ENCODE measurements around the gene TSPO.
A peak's percentile ranks its signal among the peaks of the same experiment; 100 is the strongest.

Gene TSPO

DNA sequence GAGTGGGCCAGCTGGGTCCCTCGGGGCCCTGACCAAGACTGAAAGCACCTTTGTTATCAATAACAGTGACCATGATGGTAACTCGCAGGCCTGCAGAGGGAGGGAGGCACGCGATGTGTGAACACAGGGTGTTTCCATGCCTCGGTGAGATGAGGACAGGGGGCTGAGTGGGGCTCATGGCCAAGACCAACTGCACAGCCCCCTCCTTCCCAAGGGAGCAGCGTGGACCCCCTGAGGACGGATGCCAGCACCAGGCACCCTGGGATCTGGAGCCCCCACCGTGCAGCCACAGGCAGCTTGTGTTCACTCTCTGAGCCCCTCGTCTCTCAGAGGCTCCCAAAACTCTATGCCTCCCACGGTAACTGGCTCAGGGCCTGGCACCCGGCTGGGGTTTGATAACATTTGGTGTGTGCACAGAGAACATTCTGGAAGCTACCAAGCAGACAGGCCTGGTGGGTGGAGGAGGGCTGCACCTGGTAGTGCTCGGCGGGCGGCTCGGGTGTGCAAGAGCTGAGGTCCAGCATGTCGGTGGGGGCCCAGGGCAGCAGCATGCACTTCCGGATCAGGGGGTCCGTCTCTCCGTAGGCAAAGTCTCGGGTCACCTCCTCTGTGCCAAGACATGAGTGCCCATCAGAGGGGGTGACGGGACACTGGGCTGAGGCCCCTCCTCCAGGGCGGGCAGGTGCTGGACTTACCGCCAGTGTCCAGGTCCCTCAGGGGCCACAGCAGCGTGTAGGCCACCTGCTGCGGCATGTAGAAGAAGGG is 28.0 kb downstream of the TSPO start:
- no peak for DNase-seq (ENCODE audit: low spot score)

DNA sequence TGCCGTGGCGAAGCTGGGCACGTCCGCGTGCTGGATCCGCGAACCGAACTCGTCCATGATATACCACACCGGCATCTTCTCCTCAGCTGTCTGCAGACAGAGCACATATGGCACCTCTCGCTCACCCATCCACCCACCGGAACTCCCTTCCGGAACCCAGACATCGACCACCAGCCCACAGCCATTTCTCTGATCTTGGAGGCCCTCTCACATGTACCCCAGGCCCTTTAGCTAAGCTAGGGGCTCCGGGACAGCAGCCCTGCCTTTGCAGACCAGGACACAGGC is 28.5 kb downstream of the TSPO start:
- no peak for DNase-seq (ENCODE audit: low spot score)

DNA sequence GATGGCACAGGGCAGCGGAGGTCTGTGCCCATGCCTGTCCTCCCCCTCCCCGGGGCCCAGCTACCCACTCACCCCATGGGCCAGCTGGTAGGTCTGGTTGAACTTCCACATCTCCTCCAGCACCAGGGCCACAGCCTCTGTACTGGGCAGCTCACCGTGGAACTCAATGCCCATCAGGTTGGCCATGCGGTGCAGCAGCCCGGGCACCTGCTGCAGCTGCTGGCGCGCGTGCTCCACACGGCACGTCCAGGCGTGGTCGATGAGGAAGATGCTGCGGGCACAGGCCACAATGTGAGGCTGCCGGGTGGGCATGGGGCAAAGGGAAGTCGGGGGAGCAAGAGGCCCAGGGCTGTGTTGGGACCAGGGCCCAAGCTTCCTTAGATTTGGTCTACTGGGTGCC is 29.3 kb downstream of the TSPO start:
- no peak for DNase-seq (ENCODE audit: low spot score)

DNA sequence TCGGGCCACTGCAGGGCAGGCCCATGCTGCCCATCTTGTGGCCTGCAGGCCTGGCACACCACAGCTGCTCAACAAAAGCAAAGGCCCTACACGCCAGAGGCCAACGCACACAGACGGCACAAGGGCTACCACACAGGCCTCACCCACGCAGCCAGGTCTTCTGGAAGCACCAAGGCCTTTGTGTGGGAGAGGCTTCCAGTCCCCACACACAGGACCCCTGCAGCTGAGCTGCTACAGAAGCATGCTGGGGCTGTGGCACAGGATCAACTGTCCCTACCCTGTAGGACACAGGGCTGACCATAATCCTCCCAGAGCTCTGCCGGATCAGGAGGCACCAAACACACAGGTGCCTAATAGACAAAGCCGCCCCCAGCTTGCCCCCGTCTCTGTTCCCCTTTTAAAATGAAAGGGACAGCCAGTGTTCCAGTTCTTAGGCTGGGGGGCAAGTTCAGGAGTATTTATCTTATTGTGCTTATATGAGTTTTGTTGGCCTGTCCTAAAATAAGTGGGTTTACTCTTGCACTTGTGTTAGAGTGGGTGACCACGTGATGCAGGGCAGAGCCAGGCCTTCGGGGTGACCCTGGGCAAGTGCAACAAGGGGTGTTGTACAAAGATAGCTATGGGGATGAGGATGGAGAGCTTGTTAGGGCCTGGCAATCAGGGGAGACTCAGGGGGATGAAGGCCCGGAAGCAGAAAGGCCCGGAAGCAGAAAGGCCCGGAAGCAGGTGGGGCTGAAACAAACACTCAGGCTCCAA is 30.1 kb downstream of the TSPO start:
- no peak for DNase-seq (ENCODE audit: low spot score)

DNA sequence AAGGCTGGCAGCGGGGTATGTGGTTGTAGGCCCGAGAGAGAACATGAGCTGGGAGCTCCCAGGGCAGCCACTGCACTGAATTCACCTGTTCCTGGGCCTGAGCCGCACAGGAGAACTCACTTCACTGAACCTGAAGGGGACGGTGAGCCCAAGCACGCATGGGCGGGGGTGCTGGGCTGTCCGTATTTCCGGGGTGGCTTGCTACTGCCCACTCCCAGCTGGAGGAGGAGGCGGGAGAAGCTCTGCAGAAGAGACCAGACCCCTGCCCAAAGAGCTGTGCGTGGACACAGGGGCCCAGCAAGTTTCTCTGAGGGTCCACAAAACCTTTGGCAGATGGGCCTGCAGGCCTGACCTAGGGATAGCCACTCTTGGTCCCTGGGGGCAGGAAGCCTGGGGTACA is 30.8 kb downstream of the TSPO start:
- DNase-seq (ENCODE audit: low spot score): no peak

GRCh38 chr22:43182726-43183125 is 31.4 kb downstream of the TSPO start:
- no peak for DNase-seq (ENCODE audit: low spot score)

DNA sequence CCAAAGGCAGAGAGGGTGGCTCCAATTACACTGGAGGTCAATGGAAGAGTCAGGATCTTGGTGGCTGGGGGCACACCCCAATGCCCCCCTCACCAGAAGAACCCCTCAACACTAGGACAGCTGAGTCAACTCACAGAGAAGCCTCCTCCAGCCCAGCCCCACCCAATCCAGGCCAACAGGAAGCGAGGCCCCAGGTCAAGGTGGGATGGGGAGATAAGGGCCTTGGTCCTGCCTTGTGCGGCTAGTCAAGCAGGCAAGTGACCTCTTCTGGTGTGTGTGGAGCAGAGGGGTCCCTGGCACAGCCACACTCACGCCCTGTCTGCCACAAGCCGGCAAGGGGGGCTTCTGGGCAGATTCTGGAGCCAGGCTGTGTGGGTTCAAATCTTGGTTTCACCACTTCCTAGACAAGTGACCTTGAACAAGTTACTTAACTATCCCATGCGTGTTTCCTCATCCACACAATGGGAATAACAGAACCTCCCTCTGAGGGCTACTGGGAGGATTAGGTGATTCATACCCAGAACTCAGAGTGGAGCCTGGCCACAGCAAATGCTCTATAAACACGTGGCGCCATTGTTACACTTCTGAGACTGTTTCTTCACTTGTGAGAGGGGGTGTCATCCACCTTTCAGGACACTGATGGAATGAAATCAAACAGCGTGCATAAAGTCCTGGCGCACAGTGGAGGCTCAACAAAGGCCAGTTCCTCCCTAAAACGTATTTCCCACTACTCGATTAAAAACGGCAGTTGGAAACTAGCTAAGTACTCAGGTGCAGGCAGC is 32.3 kb downstream of the TSPO start:
- no peak for DNase-seq (ENCODE audit: low spot score)

- DNase-seq (ENCODE audit: low spot score): no peak
Observed at GRCh38 chr22:43185860-43186261, 34.5 kb downstream of the TSPO start.

GRCh38 chr22:43186272-43187170 is 35.2 kb downstream of the TSPO start, which contains the start of gene TTLL12:
Gene TTLL12, minus strand, starts transcription at chr22:43187134. Its CDS starts 65 bp downstream, at chr22:43187069.
- peak; percentile 82 for DNase-seq (ENCODE audit: low spot score)

DNA sequence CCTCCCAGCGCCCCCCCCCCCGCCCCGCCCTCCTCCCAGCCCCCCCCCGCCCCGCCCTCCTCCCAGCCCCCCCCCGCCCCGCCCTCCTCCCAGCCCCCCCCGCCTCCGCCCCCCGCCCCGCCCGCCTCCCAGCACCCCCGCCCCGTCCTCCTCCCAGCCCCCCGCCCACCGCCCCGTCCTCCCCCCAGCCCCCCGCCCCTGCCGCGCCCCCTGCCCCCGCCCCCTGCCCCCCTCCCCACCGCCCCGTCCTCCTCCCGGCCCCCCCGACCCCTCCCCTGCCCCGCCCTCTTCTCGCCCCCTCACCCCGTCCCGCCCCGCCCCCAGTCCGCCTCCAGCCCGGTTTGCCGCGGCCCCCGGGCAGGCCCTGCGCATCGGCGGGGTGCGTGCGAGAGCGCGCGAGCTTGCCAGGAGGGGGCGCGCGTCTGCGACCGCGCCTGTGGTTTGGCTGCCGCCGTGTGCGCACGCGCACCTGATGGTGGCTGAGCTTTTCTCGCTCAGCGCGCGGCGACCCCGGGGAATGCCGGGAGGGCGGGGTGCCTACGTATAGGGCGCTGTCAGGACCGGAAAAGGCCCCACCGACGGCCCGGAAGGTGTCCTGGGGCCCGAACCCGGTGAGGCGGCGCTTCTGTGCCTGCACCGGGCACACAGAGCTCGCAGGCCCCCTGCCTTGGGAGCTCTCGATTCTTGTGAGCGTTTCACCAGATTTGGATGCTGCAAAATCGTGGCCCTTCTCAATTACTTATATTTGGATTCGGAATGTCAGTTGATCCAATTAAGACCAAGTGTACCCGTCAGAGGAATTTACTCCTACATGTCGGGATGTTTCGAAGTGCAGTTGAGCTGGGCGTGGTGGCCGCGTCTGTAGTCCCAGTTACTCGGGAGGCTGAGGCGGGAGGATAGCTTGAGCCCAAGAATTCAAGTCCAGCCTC is 36.1 kb downstream of the TSPO start:
- DNase-seq (ENCODE audit: low spot score): peak; percentile 98

DNA sequence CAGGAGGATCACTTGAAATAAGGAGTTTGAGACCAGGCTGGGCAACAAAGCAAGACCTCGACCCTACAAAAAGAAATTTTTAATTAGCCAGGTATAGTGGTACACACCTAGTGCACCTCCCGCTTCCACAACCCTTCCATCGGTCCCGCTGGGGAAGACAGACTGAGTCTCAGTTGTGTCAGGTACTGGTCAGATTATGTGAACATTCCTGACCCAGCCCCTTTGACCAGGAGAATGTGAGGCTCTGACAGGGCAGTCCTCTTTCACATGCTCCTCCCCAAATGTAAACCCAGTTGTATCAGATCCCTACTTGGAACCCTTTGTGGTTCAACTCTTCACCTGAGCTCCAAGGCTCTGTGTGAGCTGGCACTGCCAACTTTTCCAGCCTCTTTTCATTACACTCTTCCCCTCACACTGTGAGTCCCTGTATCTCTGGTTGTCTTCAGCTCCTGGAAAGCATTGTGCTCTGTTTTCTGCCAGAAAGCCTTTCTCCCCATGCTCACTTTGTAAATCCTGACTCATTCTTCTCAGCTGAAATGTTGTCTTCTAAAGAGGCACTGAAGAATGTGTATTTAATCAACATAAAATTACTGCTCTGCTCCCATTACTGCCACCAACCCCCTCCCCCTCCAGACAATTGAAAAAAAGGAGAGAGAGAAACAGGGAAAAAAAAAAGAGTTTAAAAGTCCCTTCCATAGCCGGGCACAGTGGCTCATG is 37.6 kb downstream of the TSPO start:
- no peak for DNase-seq (ENCODE audit: low spot score)

DNA sequence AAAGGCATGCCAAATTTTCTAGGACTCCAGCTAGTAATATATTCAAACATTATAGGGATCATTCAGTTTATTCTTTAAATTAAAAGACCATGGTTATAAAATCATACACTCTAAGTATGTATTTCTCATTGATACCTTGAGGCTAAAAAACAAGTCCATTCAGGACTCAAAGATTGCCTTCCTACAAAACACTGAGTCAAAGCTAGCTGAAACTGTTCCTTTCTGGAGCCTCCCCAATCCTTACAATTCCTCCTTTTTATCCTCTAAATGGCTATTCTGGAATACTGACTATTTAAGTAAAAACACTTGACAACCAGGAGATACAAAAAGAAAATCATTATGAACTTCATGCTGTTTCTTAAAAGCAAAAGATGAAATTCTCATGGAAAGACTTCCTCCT is 40.5 kb downstream of the TSPO start:
- DNase-seq (ENCODE audit: low spot score): no peak

DNA sequence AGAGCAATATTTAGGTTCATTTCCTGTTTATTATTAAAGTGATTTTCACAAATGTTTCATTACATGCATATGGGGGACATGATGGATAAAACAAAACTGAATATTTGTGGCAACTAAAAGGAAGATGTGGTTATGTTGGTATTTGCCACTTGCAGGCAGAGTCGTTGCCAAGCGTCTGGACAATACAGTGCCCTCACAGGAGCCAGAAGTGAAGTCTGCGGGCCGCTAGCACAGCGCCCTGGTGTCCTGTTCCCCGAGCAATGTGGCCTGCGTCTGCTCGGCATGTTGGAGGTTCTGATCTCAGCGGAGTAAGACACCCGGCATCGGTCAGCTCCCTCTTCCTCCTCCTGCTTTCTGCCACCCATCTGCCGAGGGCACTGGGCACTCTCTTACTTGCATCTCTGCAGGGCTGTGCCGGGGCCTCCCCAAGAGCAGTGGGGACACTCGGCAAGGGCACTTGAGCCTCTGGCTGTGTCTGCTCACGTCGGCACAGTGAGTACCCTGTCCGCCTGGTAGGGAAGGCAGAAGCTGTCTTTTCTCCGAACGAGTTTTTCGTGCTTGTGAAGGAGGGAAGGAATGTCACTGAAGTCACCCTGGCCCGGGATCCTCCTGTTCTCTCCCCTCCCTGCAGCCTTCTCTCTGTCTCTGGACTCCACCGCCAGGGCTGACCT is 46.0 kb downstream of the TSPO start:
- no peak for DNase-seq (ENCODE audit: low spot score)

DNA sequence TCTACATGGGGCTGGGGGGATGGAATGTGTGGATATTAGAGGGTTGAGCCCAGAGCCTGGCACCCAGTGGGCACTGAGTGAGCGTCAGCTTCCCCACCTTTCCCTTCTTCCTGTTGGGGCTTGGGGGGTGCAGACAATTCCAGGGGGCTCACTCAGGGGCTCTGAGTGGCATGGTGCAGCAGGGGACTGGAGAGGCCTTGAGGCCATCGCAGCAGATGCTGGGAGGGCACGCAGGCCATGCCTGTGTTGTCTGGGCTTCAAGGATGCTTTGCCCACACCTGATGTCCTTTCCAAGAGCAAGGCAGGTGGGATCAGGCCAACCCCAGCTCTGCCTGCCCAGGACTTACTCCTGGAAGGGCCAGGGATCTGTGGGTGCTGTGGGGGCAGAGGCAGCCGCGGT is 46.8 kb downstream of the TSPO start:
- no peak for DNase-seq (ENCODE audit: low spot score)

DNA sequence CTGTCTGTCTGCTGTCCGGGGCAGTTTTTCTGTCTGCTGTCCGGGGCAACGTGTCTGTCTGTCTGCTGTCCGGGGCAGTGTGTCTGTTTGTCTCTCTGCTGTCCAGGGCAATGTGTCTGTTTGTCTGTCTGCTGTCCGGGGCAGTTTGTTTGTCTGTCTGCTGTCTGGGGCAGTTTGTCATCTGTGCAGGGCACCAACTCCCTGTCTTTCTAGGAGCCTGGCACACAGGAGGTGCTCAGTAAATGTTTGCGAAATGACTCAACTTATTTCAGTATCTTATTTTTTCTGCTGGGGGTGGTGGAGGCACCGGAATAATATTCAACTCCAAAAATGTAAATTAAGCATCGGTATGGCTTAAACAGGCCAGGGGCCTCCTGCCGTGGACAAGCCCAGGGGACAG is 47.6 kb downstream of the TSPO start:
- DNase-seq (ENCODE audit: low spot score): no peak

DNA sequence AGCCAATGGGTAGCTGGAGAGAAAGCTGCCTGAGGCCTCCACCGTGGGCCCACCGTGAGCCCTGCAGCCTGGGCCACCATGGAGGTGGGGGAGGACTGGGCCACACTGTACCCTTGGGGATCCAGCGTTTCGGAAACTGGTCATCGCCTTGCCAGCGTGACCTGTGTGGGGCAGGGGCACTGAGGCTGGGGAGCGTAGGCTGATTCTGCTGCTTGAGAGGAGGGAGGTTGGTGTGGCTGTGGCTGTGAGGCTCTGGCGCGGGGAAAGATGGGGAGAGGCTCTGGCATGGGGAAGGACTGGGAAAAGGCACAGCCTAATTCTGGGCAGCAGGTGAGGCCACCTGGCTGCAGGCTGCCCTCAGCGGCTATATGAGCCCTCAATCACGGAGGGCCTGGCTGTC is 48.2 kb downstream of the TSPO start:
- DNase-seq (ENCODE audit: low spot score): no peak

GRCh38 chr22:43200031-43200430 is 48.7 kb downstream of the TSPO start:
- DNase-seq (ENCODE audit: low spot score): no peak

DNA sequence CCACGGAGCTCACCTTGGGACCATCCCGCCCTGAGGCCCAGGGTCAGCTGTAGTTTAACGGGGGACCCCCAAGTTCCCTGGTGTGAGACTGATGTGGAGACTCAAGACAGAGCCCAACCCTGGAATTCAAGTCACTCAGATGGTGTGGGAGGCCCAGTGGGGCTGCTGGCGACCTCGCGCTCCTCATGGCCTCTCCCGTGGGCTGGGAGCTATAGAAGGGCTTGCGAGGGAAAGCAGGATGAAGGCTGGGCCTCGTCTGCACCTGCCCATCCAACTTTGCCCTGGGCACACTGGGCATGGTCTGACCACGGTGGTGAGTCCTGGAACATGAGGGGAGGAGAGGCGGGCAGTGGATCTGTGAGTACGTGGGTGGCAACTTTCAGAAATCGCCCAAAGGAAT is 49.2 kb downstream of the TSPO start:
- DNase-seq (ENCODE audit: low spot score): no peak

GRCh38 chr22:43201486-43202219 is 50.3 kb downstream of the TSPO start:
- no peak for DNase-seq (ENCODE audit: low spot score)

Data from left forelimb (tissue), 1 donor.